OCI-LY7 (cell line): Measurements from ENCODE around the gene COPB2. TPM values are rescaled to one million over a fixed set of nuclear protein-coding genes. Genes with fewer than 3 reads are reported as not detected.

Experiments
- BruUV-seq: library from RNA; stranded (reverse); fragments of 400-500 nt; replicated peaks from 2 replicates; lab custom pipeline; 2021; lab: Mats Ljungman, UMichigan
- CTCF ChIA-PET: fragments of 300-600 bp; sonication (Branson Sonifier 250); formaldehyde crosslinking; loops from one replicate; lab custom pipeline; 2022; ENCODE audit warnings: antibody characterized with exemption; ENCODE audit not compliant: unreplicated experiment; lab: Charles Lee
- POLR2A ChIA-PET: fragments of 300-600 bp; sonication (Branson Sonifier 250); formaldehyde crosslinking; loops from one replicate; lab custom pipeline; 2022; ENCODE audit warnings: antibody characterized with exemption; lab: Charles Lee
- DNase-seq: peaks from one replicate; pipeline ENCODE4 v3.0.0-alpha.2; 2015; ENCODE audit warnings: low spot score
- H2AFZ ChIP-seq: fragments of 200-600 bp; sonication (generic), shearing (Covaris generic); 2 replicates; pipeline ENCODE4 v1.6.1; 2014; ENCODE audit warnings: mild to moderate bottlenecking, antibody characterized with exemption, low read length, moderate library complexity
- H3K27ac ChIP-seq: fragments of 200-600 bp; sonication (generic); 2 replicates; pipeline ENCODE4 v1.5.1; 2014; ENCODE audit warnings: mixed run types, low read depth, mild to moderate bottlenecking, moderate library complexity, low read length, inconsistent platforms; ENCODE audit not compliant: poor library complexity, severe bottlenecking
- H3K36me3 ChIP-seq: fragments of 200-600 bp; sonication (generic); 2 replicates; pipeline ENCODE4 v1.6.1; 2014; ENCODE audit warnings: mild to moderate bottlenecking, antibody characterized with exemption, low read length, moderate library complexity, mixed read lengths; ENCODE audit not compliant: insufficient read depth
- H3K4me1 ChIP-seq: fragments of 200-600 bp; sonication (generic); 2 replicates; pipeline ENCODE4 v1.5.1; 2014; ENCODE audit warnings: mild to moderate bottlenecking, low read length; ENCODE audit not compliant: insufficient read depth, poor library complexity, severe bottlenecking
- H3K4me2 ChIP-seq: fragments of 200-600 bp; sonication (generic); 2 replicates; pipeline ENCODE4 v1.6.1; 2014; ENCODE audit warnings: mild to moderate bottlenecking, low read length
- H3K4me3 ChIP-seq: fragments of 200-600 bp; sonication (generic); 2 replicates; pipeline ENCODE4 v1.5.1; 2014; ENCODE audit warnings: mild to moderate bottlenecking, low read depth, low read length; ENCODE audit not compliant: poor library complexity, severe bottlenecking
- H3K79me2 ChIP-seq: fragments of 200-600 bp; sonication (generic); 2 replicates; pipeline ENCODE4 v1.6.1; 2016; ENCODE audit warnings: low read depth, mild to moderate bottlenecking, low read length, moderate library complexity, mixed read lengths; ENCODE audit not compliant: insufficient read depth
- H3K9me2 ChIP-seq: fragments of 200-600 bp; sonication (generic); 2 replicates; pipeline ENCODE4 v1.6.1; 2016; ENCODE audit warnings: mild to moderate bottlenecking, low read length, mixed read lengths; ENCODE audit not compliant: insufficient read depth
- H3K9me3 ChIP-seq: fragments of 200-600 bp; sonication (generic); 2 replicates; pipeline ENCODE4 v1.6.1; 2014; ENCODE audit warnings: mild to moderate bottlenecking, mixed run types, low read length, mixed read lengths
- H4K20me1 ChIP-seq: fragments of 200-600 bp; sonication (generic); 2 replicates; pipeline ENCODE4 v1.6.1; 2014; ENCODE audit warnings: mild to moderate bottlenecking, antibody characterized with exemption, low read length, moderate library complexity, mixed read lengths; ENCODE audit not compliant: insufficient read depth
- EZH2phosphoT487 ChIP-seq: fragments of 200-600 bp; sonication (generic); IDR thresholded peaks from 2 replicates; pipeline ENCODE4 v1.6.1; 2018; ENCODE audit warnings: low read depth, borderline replicate concordance, mild to moderate bottlenecking, mixed run types, antibody characterized with exemption, low read length, moderate library complexity, mixed read lengths
- intact Hi-C: fragments of 100-400 bp; cut with micrococcal nuclease; formaldehyde crosslinking; loops from one replicate; pipeline ENCODE4 v1.10.0; 2022; ENCODE audit not compliant: unreplicated experiment
- total RNA-seq, 2 experiments: library from RNA; depleted of rRNA in 1 of 2; stranded (reverse); fragments of >200 nt in 1 of 2; shearing (Covaris generic) in 1 of 2; gene quantifications; 2 replicates each; pipeline ENCODE4 v1.2.3, GENCODE V29; 2014 to 2022
- TF ChIP-seq, protein P1 (sequence below): fragments of 200-600 bp; sonication (generic); conservative IDR thresholded peaks from 2 replicates; pipeline ENCODE4 v1.5.1; 2014; ENCODE audit warnings: mild to moderate bottlenecking, antibody characterized with exemption, low read length, moderate library complexity, mixed read lengths

The COPB2 gene
- total RNA-seq, 2 experiments from 2014 or later: 67.9 to 106 TPM

DNA sequence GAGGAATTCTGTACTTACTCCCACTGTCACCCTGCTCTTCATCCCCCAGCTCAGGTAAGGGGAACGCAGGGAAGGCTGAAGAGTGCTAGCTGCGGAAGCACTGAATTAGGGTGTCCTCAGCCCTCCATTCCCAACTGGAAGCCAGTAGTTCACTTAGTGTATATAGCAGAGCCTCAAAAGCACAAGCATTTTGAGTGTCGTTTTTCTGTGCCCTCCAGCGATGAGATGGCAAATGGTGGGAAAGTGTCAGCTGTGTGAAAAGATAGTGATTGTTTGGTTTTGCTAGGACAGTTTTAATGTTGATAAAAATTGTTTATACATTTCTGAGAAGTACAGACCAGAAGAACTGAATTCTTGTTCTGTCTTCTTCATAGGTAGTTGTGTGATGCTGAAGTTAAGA, 34.8 kb downstream of the COPB2 start:
- POLR2A ChIA-PET: interaction anchor here (0.7 to 2.3 kb wide), 8 partner anchors 8 to 36 kb away, joined by 3 to 13 read pairs (median 5); partner anchors contain the start of gene COPB2
- no peaks in the 10 kb centered on the region for H3K9me2 ChIP-seq
- H3K4me2 ChIP-seq: no peak overlapping the region

DNA sequence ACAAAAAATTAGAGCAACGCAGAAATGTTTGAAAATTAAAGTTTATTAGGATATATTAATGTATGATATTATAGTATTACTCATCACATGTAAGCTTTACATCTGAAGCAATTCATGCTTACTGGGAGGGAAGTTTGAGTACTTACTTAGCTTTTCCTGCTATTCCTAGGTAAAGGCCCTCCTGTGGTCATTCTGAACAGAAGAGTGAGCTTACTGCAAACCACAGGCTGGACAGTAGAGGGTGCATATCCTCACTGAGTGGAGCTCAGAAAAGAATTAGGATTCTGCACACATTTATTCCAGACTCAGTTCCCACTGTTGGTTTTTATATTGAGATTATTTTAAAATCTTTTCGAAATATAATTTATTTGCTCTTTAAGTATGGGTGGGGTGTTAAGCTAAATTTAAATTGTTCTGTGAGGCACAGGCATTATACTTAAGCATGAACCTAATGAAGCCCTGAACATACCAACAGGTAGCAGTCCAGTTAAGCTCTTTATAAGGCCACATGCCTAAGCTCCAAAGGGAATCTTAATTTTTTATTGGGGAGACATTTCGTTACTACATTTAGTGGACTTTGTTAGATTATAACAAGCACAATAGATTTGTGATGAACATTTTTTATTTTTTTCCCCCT, 35.4 kb downstream of the COPB2 start:
- no peaks in the 10 kb centered on the region for H3K9me2 ChIP-seq
- no peaks in the 10 kb centered on the region; the same call in 1 of the 2 replicates for H4K20me1 ChIP-seq
- H3K4me3 ChIP-seq: no peak overlapping the region
- H3K4me2 ChIP-seq: no peak overlapping the region
- H3K27ac ChIP-seq: no peak overlapping the region
- CTCF ChIA-PET: interaction anchor here (1.0 to 1.4 kb wide), 3 partner anchors 9 to 14 kb away, joined by 3 to 14 read pairs (median 8); no protein-coding TSS in a partner anchor
- TF ChIP-seq EZH2phosphoT487: no peak
- TF ChIP-seq, protein P1, sequence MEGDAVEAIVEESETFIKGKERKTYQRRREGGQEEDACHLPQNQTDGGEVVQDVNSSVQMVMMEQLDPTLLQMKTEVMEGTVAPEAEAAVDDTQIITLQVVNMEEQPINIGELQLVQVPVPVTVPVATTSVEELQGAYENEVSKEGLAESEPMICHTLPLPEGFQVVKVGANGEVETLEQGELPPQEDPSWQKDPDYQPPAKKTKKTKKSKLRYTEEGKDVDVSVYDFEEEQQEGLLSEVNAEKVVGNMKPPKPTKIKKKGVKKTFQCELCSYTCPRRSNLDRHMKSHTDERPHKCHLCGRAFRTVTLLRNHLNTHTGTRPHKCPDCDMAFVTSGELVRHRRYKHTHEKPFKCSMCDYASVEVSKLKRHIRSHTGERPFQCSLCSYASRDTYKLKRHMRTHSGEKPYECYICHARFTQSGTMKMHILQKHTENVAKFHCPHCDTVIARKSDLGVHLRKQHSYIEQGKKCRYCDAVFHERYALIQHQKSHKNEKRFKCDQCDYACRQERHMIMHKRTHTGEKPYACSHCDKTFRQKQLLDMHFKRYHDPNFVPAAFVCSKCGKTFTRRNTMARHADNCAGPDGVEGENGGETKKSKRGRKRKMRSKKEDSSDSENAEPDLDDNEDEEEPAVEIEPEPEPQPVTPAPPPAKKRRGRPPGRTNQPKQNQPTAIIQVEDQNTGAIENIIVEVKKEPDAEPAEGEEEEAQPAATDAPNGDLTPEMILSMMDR: peak; percentile 79
- DNase-seq: peak; percentile 40
- no TSS peak for BruUV-seq
- peaks cover 100% of the 10 kb centered on the region for H3K36me3 ChIP-seq
- intact Hi-C loops: no loop called here
- H3K79me2 ChIP-seq: no peaks in the 10 kb centered on the region
- H3K9me3 ChIP-seq: no peaks in the 10 kb centered on the region
- POLR2A ChIA-PET: interaction anchor here (0.7 to 2.3 kb wide), 9 partner anchors 8 to 36 kb away, joined by 3 to 13 read pairs (median 5); partner anchors contain the start of genes COPB2 and MRPS22
- H2AFZ ChIP-seq: no peak overlapping the region
- H3K4me1 ChIP-seq: no peaks in the 10 kb centered on the region

More for the DNA sequence above, 34.8 kb downstream of the COPB2 start:
- peaks cover 100% of the 10 kb centered on the region for H3K36me3 ChIP-seq
- no peak overlapping the region for H2AFZ ChIP-seq
- BruUV-seq: no TSS peak
- H3K79me2 ChIP-seq: no peaks in the 10 kb centered on the region
- DNase-seq: no peak
- H3K4me1 ChIP-seq: no peaks in the 10 kb centered on the region
- no peak overlapping the region for H3K4me3 ChIP-seq
- CTCF ChIA-PET: interaction anchor here (1.3 to 1.4 kb wide), 2 partner anchors 9 to 10 kb away, joined by 8 to 14 read pairs; no protein-coding TSS in a partner anchor
- no peaks in the 10 kb centered on the region; the same call in 1 of the 2 replicates for H4K20me1 ChIP-seq
- intact Hi-C loops: no loop called here
- H3K27ac ChIP-seq: no peak overlapping the region
- no peaks in the 10 kb centered on the region for H3K9me3 ChIP-seq
- TF ChIP-seq, protein P1: no peak
- TF ChIP-seq EZH2phosphoT487: no peak

DNA sequence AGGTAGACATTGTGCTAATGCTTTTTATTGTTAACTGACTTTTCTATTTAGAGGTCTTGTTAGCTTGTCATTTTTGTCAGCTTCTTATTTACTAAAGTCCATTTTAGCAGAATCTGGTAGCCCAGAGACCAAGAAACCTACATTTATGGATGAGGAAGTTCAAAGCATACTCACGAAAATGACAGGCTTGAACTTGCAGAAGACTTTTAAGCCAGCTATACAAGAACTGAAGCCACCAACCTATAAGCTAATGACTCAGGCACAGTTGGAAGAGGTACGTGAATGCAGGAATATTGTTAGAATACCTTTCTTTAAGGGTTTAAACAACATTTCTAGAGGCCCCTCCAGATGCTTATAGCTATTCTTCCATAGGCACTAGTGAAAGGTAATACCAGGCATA, 42.7 kb downstream of the COPB2 start:
- H4K20me1 ChIP-seq: peaks cover 12% of the 10 kb centered on the region
- ChIA-PET CTCF (no interaction called here), POLR2A (interaction anchor here (1.2 to 2.0 kb wide), 3 partner anchors 9 to 43 kb away, joined by 3 to 10 read pairs (median 4); partner anchors contain the start of gene COPB2)
- no peaks in the 10 kb centered on the region; the same call in 1 of the 2 replicates for H3K9me3 ChIP-seq
- H3K36me3 ChIP-seq: peaks cover 59% of the 10 kb centered on the region
- H2AFZ ChIP-seq: no peak overlapping the region
- H3K4me2 ChIP-seq: no peak overlapping the region
- no peak overlapping the region for H3K27ac ChIP-seq
- H3K4me1 ChIP-seq: peaks cover 13% of the 10 kb centered on the region
- no TSS peak for BruUV-seq
- TF ChIP-seq, protein P1: no peak
- TF ChIP-seq EZH2phosphoT487: no peak
- H3K4me3 ChIP-seq: no peak overlapping the region
- H3K9me2 ChIP-seq: no peaks in the 10 kb centered on the region
- intact Hi-C loops: loop anchor here (10.0 kb wide), 1 partner anchor 1172 kb away; the partner anchor contains the start of gene DBR1
- peaks cover 25% of the 10 kb centered on the region for H3K79me2 ChIP-seq
- no peak for DNase-seq
